ENCODE results near the gene FRMD3.

The FRMD3 gene

GRCh38 chr9:83420486-83420885 is 117.7 kb downstream of the FRMD3 start:
- Histone ChIP-seq H2BK15ac (ENCODE audit: low read depth, poor library complexity, severe bottlenecking) (no peak overlapping the region), H2AK5ac (ENCODE audit: low read length, severe bottlenecking) (no peak overlapping the region), H2BK5ac (ENCODE audit: low read depth, low read length, poor library complexity, severe bottlenecking) (no peak overlapping the region), H3K9me3 (ENCODE audit: control insufficient read depth, low read length) (no peaks in the 10 kb centered on the region), H2BK120ac (ENCODE audit: low read depth, low read length) (no peak overlapping the region), H3K23ac (ENCODE audit: low read length in 2 of 2) (no peak overlapping the region), H3K79me1 (replicated peaks; ENCODE audit: low read length, poor library complexity, severe bottlenecking) (no peaks in the 10 kb centered on the region), H3K14ac (ENCODE audit: low read length in 2 of 2) (no peak overlapping the region), H3K4ac (ENCODE audit: low read depth in 1 of 2, low read length in 2 of 2) (no peak overlapping the region), H3K27me3 (ENCODE audit: control insufficient read depth in 1 of 2, insufficient read depth in 1 of 2, low read length in 2 of 2) (no peaks in the 10 kb centered on the region), H2BK12ac (ENCODE audit: low read length in 2 of 2) (no peak overlapping the region), H3K36me3 (ENCODE audit: control insufficient read depth in 1 of 2, insufficient read depth in 2 of 2, low read depth in 1 of 2, low read length in 2 of 2) (no peaks in the 10 kb centered on the region), H3K4me2 (ENCODE audit: low read length, poor library complexity, severe bottlenecking) (no peak overlapping the region), H2AFZ (ENCODE audit: low read depth, low read length) (no peak overlapping the region), H3K18ac (ENCODE audit: low read depth in 1 of 2, low read length in 2 of 2) (no peak overlapping the region), H3K27ac (ENCODE audit: low read length, poor library complexity, severe bottlenecking) (no peak overlapping the region), H4K91ac (ENCODE audit: low read length) (no peak overlapping the region), H4K8ac (ENCODE audit: low read length) (no peak overlapping the region), H3K9ac (ENCODE audit: low read length) (no peak overlapping the region), H3K4me1 (ENCODE audit: control insufficient read depth, insufficient read depth, low read depth, low read length) (no peaks in the 10 kb centered on the region), H3K4me3 (ENCODE audit: insufficient read depth in 1 of 2, low read depth in 1 of 2, low read length in 2 of 2) (no peak overlapping the region)
- 91% methylated on average over 3 of the region's 3 CpGs for WGBS
- no peak for DNase-seq

DNA sequence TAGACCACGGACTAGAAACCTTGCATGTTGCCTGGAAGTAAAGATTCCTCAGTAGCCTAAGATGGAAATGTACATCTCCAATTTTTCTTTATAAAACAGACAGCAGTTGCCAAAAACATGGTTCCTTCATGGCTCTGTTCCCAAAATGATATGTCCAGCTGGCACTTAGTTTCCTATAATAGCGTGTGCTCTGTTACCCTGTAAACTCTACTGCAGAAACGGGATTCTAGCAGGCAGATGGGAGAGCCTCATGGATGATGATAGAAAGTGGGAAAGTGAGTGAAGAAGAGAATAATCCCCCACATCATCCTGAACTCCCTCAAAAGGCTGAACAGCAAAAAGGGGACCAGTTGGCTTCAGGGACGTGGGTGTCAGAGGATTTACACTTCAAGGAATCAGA is 118.2 kb downstream of the FRMD3 start:
- no peak overlapping the region for H4K91ac ChIP-seq (ENCODE audit: low read length)
- H3K9ac ChIP-seq (ENCODE audit: low read length) = no peak overlapping the region
- no peak overlapping the region for H2BK5ac ChIP-seq (ENCODE audit: low read depth, low read length, poor library complexity, severe bottlenecking)
- H3K18ac ChIP-seq (ENCODE audit: low read depth in 1 of 2, low read length in 2 of 2) = no peak overlapping the region
- no peaks in the 10 kb centered on the region for H3K9me3 ChIP-seq (ENCODE audit: control insufficient read depth, low read length)
- WGBS = 77% methylated on average over 3 of the region's 4 CpGs
- H3K4me2 ChIP-seq (ENCODE audit: low read length, poor library complexity, severe bottlenecking) = no peak overlapping the region
- no peak overlapping the region for H3K4ac ChIP-seq (ENCODE audit: low read depth in 1 of 2, low read length in 2 of 2)
- H4K8ac ChIP-seq (ENCODE audit: low read length) = no peak overlapping the region
- no peak overlapping the region for H2AFZ ChIP-seq (ENCODE audit: low read depth, low read length)
- H2BK12ac ChIP-seq (ENCODE audit: low read length in 2 of 2) = no peak overlapping the region
- DNase-seq = no peak
- H3K79me1 ChIP-seq (replicated peaks; ENCODE audit: low read length, poor library complexity, severe bottlenecking) = no peaks in the 10 kb centered on the region
- no peak overlapping the region for H3K27ac ChIP-seq (ENCODE audit: low read length, poor library complexity, severe bottlenecking)
- H3K23ac ChIP-seq (ENCODE audit: low read length in 2 of 2) = no peak overlapping the region
- no peak overlapping the region for H3K4me3 ChIP-seq (ENCODE audit: insufficient read depth in 1 of 2, low read depth in 1 of 2, low read length in 2 of 2)
- no peaks in the 10 kb centered on the region for H3K27me3 ChIP-seq (ENCODE audit: control insufficient read depth in 1 of 2, insufficient read depth in 1 of 2, low read length in 2 of 2)
- no peaks in the 10 kb centered on the region for H3K4me1 ChIP-seq (ENCODE audit: control insufficient read depth, insufficient read depth, low read depth, low read length)
- H2BK15ac ChIP-seq (ENCODE audit: low read depth, poor library complexity, severe bottlenecking) = no peak overlapping the region
- no peak overlapping the region for H2BK120ac ChIP-seq (ENCODE audit: low read depth, low read length)
- no peaks in the 10 kb centered on the region for H3K36me3 ChIP-seq (ENCODE audit: control insufficient read depth in 1 of 2, insufficient read depth in 2 of 2, low read depth in 1 of 2, low read length in 2 of 2)
- H3K14ac ChIP-seq (ENCODE audit: low read length in 2 of 2) = no peak overlapping the region
- no peak overlapping the region for H2AK5ac ChIP-seq (ENCODE audit: low read length, severe bottlenecking)

DNA sequence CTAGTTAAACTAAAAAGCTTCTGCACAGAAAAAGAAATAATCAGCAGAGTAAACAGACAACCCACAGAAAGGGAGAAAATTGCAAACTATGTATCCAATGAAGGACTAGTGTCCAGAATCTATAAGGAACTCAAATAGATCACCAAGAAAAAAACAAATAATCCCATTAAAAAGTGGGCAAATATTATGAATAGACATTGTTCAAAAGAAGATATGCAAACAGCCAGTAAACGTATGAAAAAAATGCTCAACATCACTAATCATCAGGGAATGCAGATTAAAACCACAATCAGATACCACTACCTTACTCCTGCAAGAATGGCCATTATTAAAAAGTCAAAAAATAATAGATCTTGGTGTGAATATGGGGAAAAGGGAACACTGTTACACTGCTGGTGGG is 119.9 kb downstream of the FRMD3 start:
- no peak overlapping the region for H3K4me2 ChIP-seq (ENCODE audit: low read length, poor library complexity, severe bottlenecking)
- no peak overlapping the region for H3K23ac ChIP-seq (ENCODE audit: low read length in 2 of 2)
- no peak overlapping the region for H2BK12ac ChIP-seq (ENCODE audit: low read length in 2 of 2)
- H3K79me1 ChIP-seq (replicated peaks; ENCODE audit: low read length, poor library complexity, severe bottlenecking) = no peaks in the 10 kb centered on the region
- no peak overlapping the region for H4K8ac ChIP-seq (ENCODE audit: low read length)
- no peak overlapping the region for H3K27ac ChIP-seq (ENCODE audit: low read length, poor library complexity, severe bottlenecking)
- no peak overlapping the region for H2BK15ac ChIP-seq (ENCODE audit: low read depth, poor library complexity, severe bottlenecking)
- H4K91ac ChIP-seq (ENCODE audit: low read length) = no peak overlapping the region
- no peaks in the 10 kb centered on the region for H3K4me1 ChIP-seq (ENCODE audit: control insufficient read depth, insufficient read depth, low read depth, low read length)
- DNase-seq = no peak
- no CpG with 5 or more reads among the region's 1 CpG for WGBS
- no peaks in the 10 kb centered on the region for H3K27me3 ChIP-seq (ENCODE audit: control insufficient read depth in 1 of 2, insufficient read depth in 1 of 2, low read length in 2 of 2)
- no peak overlapping the region for H3K18ac ChIP-seq (ENCODE audit: low read depth in 1 of 2, low read length in 2 of 2)
- no peak overlapping the region for H3K14ac ChIP-seq (ENCODE audit: low read length in 2 of 2)
- H3K4me3 ChIP-seq (ENCODE audit: insufficient read depth in 1 of 2, low read depth in 1 of 2, low read length in 2 of 2) = no peak overlapping the region
- no peak overlapping the region for H2BK5ac ChIP-seq (ENCODE audit: low read depth, low read length, poor library complexity, severe bottlenecking)
- no peak overlapping the region for H3K9ac ChIP-seq (ENCODE audit: low read length)
- no peaks in the 10 kb centered on the region for H3K36me3 ChIP-seq (ENCODE audit: control insufficient read depth in 1 of 2, insufficient read depth in 2 of 2, low read depth in 1 of 2, low read length in 2 of 2)
- no peak overlapping the region for H3K4ac ChIP-seq (ENCODE audit: low read depth in 1 of 2, low read length in 2 of 2)
- H2AK5ac ChIP-seq (ENCODE audit: low read length, severe bottlenecking) = no peak overlapping the region
- H2AFZ ChIP-seq (ENCODE audit: low read depth, low read length) = no peak overlapping the region
- H2BK120ac ChIP-seq (ENCODE audit: low read depth, low read length) = no peak overlapping the region
- no peaks in the 10 kb centered on the region for H3K9me3 ChIP-seq (ENCODE audit: control insufficient read depth, low read length)

DNA sequence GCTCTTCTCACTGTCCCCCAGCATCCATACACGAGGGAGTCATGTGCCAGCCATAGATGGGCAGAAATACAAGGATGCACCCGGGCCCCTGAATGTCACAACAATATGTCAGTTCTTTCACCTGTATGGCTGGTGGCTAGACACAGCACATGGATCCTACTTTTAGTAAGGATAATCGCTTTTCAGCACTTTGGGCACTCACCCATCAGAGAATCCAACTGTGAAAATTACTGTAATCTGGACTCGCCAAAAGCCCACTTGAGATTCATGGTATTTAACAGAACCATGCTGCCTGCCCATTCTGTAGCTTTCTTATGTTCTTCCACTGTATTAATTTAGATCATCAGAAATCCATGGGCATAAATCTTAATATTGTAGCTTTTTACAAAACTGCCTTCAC is 124.8 kb downstream of the FRMD3 start:
- Histone ChIP-seq H3K27ac (ENCODE audit: low read length, poor library complexity, severe bottlenecking) (no peak overlapping the region), H3K18ac (ENCODE audit: low read depth in 1 of 2, low read length in 2 of 2) (no peak overlapping the region), H3K9ac (ENCODE audit: low read length) (no peak overlapping the region), H3K4ac (ENCODE audit: low read depth in 1 of 2, low read length in 2 of 2) (no peak overlapping the region), H2BK15ac (ENCODE audit: low read depth, poor library complexity, severe bottlenecking) (no peak overlapping the region), H3K14ac (ENCODE audit: low read length in 2 of 2) (peak overlapping the region in 1 of 2 experiments; percentile 57), H4K8ac (ENCODE audit: low read length) (no peak overlapping the region), H3K79me1 (replicated peaks; ENCODE audit: low read length, poor library complexity, severe bottlenecking) (no peaks in the 10 kb centered on the region), H2AK5ac (ENCODE audit: low read length, severe bottlenecking) (no peak overlapping the region), H3K4me2 (ENCODE audit: low read length, poor library complexity, severe bottlenecking) (no peak overlapping the region), H4K91ac (ENCODE audit: low read length) (no peak overlapping the region), H3K36me3 (ENCODE audit: control insufficient read depth in 1 of 2, insufficient read depth in 2 of 2, low read depth in 1 of 2, low read length in 2 of 2) (no peaks in the 10 kb centered on the region), H3K23ac (ENCODE audit: low read length in 2 of 2) (no peak overlapping the region), H2BK120ac (ENCODE audit: low read depth, low read length) (no peak overlapping the region), H2BK12ac (ENCODE audit: low read length in 2 of 2) (no peak overlapping the region), H3K27me3 (ENCODE audit: control insufficient read depth in 1 of 2, insufficient read depth in 1 of 2, low read length in 2 of 2) (no peaks in the 10 kb centered on the region), H3K4me1 (ENCODE audit: control insufficient read depth, insufficient read depth, low read depth, low read length) (no peaks in the 10 kb centered on the region), H2AFZ (ENCODE audit: low read depth, low read length) (no peak overlapping the region), H3K9me3 (ENCODE audit: control insufficient read depth, low read length) (no peaks in the 10 kb centered on the region), H3K4me3 (ENCODE audit: insufficient read depth in 1 of 2, low read depth in 1 of 2, low read length in 2 of 2) (no peak overlapping the region), H2BK5ac (ENCODE audit: low read depth, low read length, poor library complexity, severe bottlenecking) (no peak overlapping the region)
- WGBS = 79% methylated on average over 3 of the region's 4 CpGs
- no peak for DNase-seq
